ENCODE measurements around the gene PI4K2A.
"Not testable (repeated sequence)": the region's sequence is repeated elsewhere in the genome, so short reads cannot be mapped to it uniquely, and the experiment has no call there.

PI4K2A gene

GRCh38 chr10:97675222-97675621 lies 34.8 kb downstream of the PI4K2A start:
- DNase-seq (ENCODE audit: low read depth) = no peak

- DNase-seq (ENCODE audit: low read depth) = peak; percentile 14
Measured at GRCh38 chr10:97676770-97677581, 36.5 kb downstream of the PI4K2A start.

GRCh38 chr10:97679594-97679993 lies 39.1 kb downstream of the PI4K2A start:
- DNase-seq (ENCODE audit: low read depth) = no peak

- DNase-seq (ENCODE audit: low read depth) = no peak
Measured at GRCh38 chr10:97682042-97682441, 41.6 kb downstream of the PI4K2A start.

GRCh38 chr10:97683556-97684367 lies 43.3 kb downstream of the PI4K2A start:
- DNase-seq (ENCODE audit: low read depth) = no peak

GRCh38 chr10:97684368-97684713 lies 43.9 kb downstream of the PI4K2A start:
- DNase-seq (ENCODE audit: low read depth) = not testable (repeated sequence)

GRCh38 chr10:97684866-97685394 lies 44.5 kb downstream of the PI4K2A start:
- DNase-seq (ENCODE audit: low read depth) = no peak

- DNase-seq (ENCODE audit: low read depth) = no peak
Measured at GRCh38 chr10:97685395-97685958, 45.0 kb downstream of the PI4K2A start.

- DNase-seq (ENCODE audit: low read depth) = no peak
Measured at GRCh38 chr10:97686301-97686961, 46.0 kb downstream of the PI4K2A start.

GRCh38 chr10:97686962-97687784 lies 46.7 kb downstream of the PI4K2A start, which contains the start of gene AVPI1:
TSS of gene AVPI1 (minus strand) at chr10:97687241. CDS start at chr10:97679905, 7,336 bp downstream.
- DNase-seq (ENCODE audit: low read depth) = peak; percentile 93

- DNase-seq (ENCODE audit: low read depth) = no peak
Measured at GRCh38 chr10:97687785-97688781, 47.6 kb downstream of the PI4K2A start.

- no peak for DNase-seq (ENCODE audit: low read depth)
Measured at GRCh38 chr10:97689559-97690020, 49.1 kb downstream of the PI4K2A start.

- no peak for DNase-seq (ENCODE audit: low read depth)
Measured at GRCh38 chr10:97690133-97690532, 49.7 kb downstream of the PI4K2A start.

GRCh38 chr10:97698072-97698655 lies 57.7 kb downstream of the PI4K2A start:
- DNase-seq (ENCODE audit: low read depth) = not testable (repeated sequence)

GRCh38 chr10:97701438-97702069 lies 61.1 kb downstream of the PI4K2A start:
- no peak for DNase-seq (ENCODE audit: low read depth)

- no peak for DNase-seq (ENCODE audit: low read depth)
Measured at GRCh38 chr10:97703398-97704067, 63.1 kb downstream of the PI4K2A start.

- DNase-seq (ENCODE audit: low read depth) = no peak
Measured at GRCh38 chr10:97704341-97704740, 63.9 kb downstream of the PI4K2A start.

- DNase-seq (ENCODE audit: low read depth) = no peak
Measured at GRCh38 chr10:97705006-97705670, 64.7 kb downstream of the PI4K2A start.

Measured in stimulated activated CD8-positive, alpha-beta memory T cell treated with anti-CD3 and anti-CD28 coated beads, Interleukin-4, amount 100 ng/mL, for 24 hours (primary cell).